Activated CD8-positive, alpha-beta T cell treated with anti-CD3 and anti-CD28 coated beads, Interleukin-2, amount 10 ng/mL, durations not matched to agents 7 days and 5 days (primary cell): ENCODE results near the gene REC114. TPM values are rescaled to one million over a fixed set of nuclear protein-coding genes. Genes with fewer than 3 reads are reported as not detected.

Experiments
- ATAC-seq: fragments of 150-1000 bp; cut with Tn5 transposase; one replicate; pipeline ENCODE4 v1.10.0; 2021; ENCODE audit warnings: moderate library complexity
- CTCF ChIA-PET: fragments of 350-600 bp; sonication (Branson Sonifier 250); formaldehyde crosslinking; loops from one replicate; lab custom pipeline; 2021; ENCODE audit warnings: antibody characterized with exemption; lab: Charles Lee
- POLR2A ChIA-PET: fragments of 350-600 bp; sonication (Branson Sonifier 250); formaldehyde crosslinking; loops from one replicate; lab custom pipeline; 2021; ENCODE audit warnings: antibody characterized with exemption; lab: Charles Lee
- DNase-seq: peaks from one replicate; pipeline ENCODE4 v3.0.0-alpha.2; 2020
- H3K27ac Mint-ChIP-seq: one replicate; pipeline ENCODE4 v1.8.0; 2021; ENCODE audit warnings: mild to moderate bottlenecking, mixed read lengths
- H3K27me3 Mint-ChIP-seq: one replicate; pipeline ENCODE4 v1.8.0; 2021; ENCODE audit warnings: low read depth, mixed read lengths
- H3K36me3 Mint-ChIP-seq: one replicate; pipeline ENCODE4 v1.8.0; 2021; ENCODE audit warnings: low read depth, mixed read lengths
- H3K4me1 Mint-ChIP-seq: one replicate; pipeline ENCODE4 v1.8.0; 2021; ENCODE audit warnings: low read depth, mixed read lengths
- H3K4me3 Mint-ChIP-seq: one replicate; pipeline ENCODE4 v1.8.0; 2021; ENCODE audit warnings: mild to moderate bottlenecking, mixed read lengths
- H3K9me3 Mint-ChIP-seq: one replicate; pipeline ENCODE4 v1.8.0; 2022; ENCODE audit warnings: mixed read lengths; ENCODE audit not compliant: insufficient read depth
- total RNA-seq, 2 experiments: library from RNA; stranded (reverse); gene quantifications; one replicate each; pipeline ENCODE4 v1.2.3, GENCODE V29; 2021

Gene REC114
- total RNA-seq, 2 experiments from 2014 or later = not detected

GRCh38 chr15:73495181-73495580 lies 52.2 kb downstream of the REC114 start:
- no peaks in the 10 kb centered on the region for H3K36me3 Mint-ChIP-seq
- H3K27ac Mint-ChIP-seq = no peak overlapping the region
- no peak overlapping the region for H3K4me3 Mint-ChIP-seq
- CTCF ChIA-PET = interaction anchor here (1.0 kb wide), 1 partner anchor 18 kb away, joined by 3 read pairs; no protein-coding TSS in a partner anchor
- H3K9me3 Mint-ChIP-seq = no peaks in the 10 kb centered on the region
- DNase-seq (no peak), ATAC-seq (no peak)
- peaks cover 29% of the 10 kb centered on the region for H3K27me3 Mint-ChIP-seq
- H3K4me1 Mint-ChIP-seq = no peaks in the 10 kb centered on the region
- POLR2A ChIA-PET = no interaction called here

GRCh38 chr15:73500696-73501095 lies 57.7 kb downstream of the REC114 start:
- ChIA-PET POLR2A (no interaction called here), CTCF (no interaction called here)
- ATAC-seq (no peak), DNase-seq (no peak)
- Mint-ChIP-seq H3K4me1 (no peaks in the 10 kb centered on the region), H3K36me3 (no peaks in the 10 kb centered on the region), H3K9me3 (no peaks in the 10 kb centered on the region), H3K27me3 (peaks cover 30% of the 10 kb centered on the region), H3K4me3 (no peak overlapping the region), H3K27ac (no peak overlapping the region)

- Mint-ChIP-seq H3K4me1 (no peaks in the 10 kb centered on the region), H3K36me3 (no peaks in the 10 kb centered on the region), H3K27ac (no peak overlapping the region), H3K27me3 (peaks cover 20% of the 10 kb centered on the region), H3K9me3 (no peaks in the 10 kb centered on the region), H3K4me3 (no peak overlapping the region)
- POLR2A ChIA-PET = no interaction called here
- CTCF ChIA-PET = no interaction called here
- ATAC-seq (no peak), DNase-seq (no peak)
These were observed 61.9 kb downstream of the REC114 start for GRCh38 chr15:73504885-73505284.

DNA sequence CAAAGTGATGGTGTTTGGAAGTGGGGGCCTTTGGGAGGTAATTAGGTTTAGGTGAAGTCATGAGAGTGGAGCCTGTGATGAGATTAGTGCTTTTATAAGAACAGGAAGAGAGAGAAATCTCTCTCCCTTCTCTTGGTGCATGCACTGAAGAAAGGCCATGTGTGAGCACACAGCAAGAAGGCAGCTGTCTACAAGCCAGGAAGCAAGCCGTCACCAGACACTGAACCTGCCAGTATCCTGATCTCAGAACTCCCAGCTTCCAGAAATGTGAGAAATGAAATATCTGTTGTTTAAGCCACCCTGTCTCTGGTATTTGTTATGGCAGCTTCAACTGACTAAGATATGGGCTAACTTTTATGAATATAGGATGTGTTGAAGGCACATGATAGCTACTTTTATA lies 72.6 kb downstream of the REC114 start:
- ChIA-PET POLR2A (no interaction called here), CTCF (interaction anchor here (0.8 kb wide), 1 partner anchor 11 kb away, joined by 3 read pairs; no protein-coding TSS in a partner anchor)
- no peaks in the 10 kb centered on the region for H3K9me3 Mint-ChIP-seq
- peaks cover 5% of the 10 kb centered on the region for H3K4me1 Mint-ChIP-seq
- DNase-seq (no peak), ATAC-seq (no peak)
- no peaks in the 10 kb centered on the region for H3K27me3 Mint-ChIP-seq
- H3K4me3 Mint-ChIP-seq = no peak overlapping the region
- H3K27ac Mint-ChIP-seq = no peak overlapping the region
- no peaks in the 10 kb centered on the region for H3K36me3 Mint-ChIP-seq

- Mint-ChIP-seq H3K4me3 (no peak overlapping the region), H3K36me3 (no peaks in the 10 kb centered on the region), H3K27ac (no peak overlapping the region), H3K27me3 (peaks cover 6% of the 10 kb centered on the region), H3K9me3 (no peaks in the 10 kb centered on the region), H3K4me1 (peaks cover 5% of the 10 kb centered on the region)
- ChIA-PET POLR2A (no interaction called here), CTCF (no interaction called here)
- DNase-seq (no peak), ATAC-seq (no peak)
These were observed 74.6 kb downstream of the REC114 start for GRCh38 chr15:73517566-73517965.

DNA sequence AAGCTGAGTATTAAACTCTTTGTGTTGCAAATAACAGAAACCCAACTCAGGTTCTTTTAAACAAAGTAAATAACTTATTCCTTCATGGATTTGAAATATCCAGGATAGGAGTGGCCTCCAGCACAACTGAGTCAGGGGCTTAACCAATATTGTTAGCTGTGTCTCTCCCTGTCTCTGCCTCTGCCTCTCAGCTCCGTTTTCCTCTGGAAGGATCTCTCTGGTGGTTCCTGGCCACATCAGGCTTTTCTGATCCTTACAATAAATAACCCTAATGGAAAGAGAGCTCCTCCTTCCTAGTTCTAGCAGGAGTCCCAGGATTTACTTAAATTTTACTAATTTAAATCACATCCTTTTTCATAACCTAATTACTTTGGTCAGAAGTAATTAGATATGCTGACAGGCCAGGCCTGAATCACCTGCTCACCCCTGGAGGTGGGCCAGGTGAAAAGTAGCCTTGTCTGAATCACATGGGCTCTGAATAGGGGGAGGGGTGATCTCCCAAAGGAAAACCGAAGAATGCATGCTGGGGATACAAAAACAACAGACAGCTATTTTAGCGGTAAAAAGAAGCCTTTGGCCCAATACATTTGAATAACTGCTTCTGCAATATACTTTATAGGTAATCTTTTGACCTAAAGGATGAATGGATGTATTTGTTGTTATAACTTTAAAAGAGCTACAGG lies 75.4 kb downstream of the REC114 start:
- no peak for DNase-seq
- Mint-ChIP-seq H3K4me1 (peaks cover 5% of the 10 kb centered on the region), H3K27ac (no peak overlapping the region), H3K27me3 (peaks cover 6% of the 10 kb centered on the region), H3K4me3 (no peak overlapping the region), H3K36me3 (no peaks in the 10 kb centered on the region), H3K9me3 (no peaks in the 10 kb centered on the region)
- ChIA-PET CTCF (no interaction called here), POLR2A (no interaction called here)
- ATAC-seq = no peak

GRCh38 chr15:73518876-73519733 lies 76.1 kb downstream of the REC114 start:
- H3K4me1 Mint-ChIP-seq = peaks cover 5% of the 10 kb centered on the region
- no peak overlapping the region for H3K4me3 Mint-ChIP-seq
- no peaks in the 10 kb centered on the region for H3K9me3 Mint-ChIP-seq
- no peaks in the 10 kb centered on the region for H3K36me3 Mint-ChIP-seq
- ChIA-PET POLR2A (no interaction called here), CTCF (no interaction called here)
- DNase-seq (no peak), ATAC-seq (no peak)
- peaks cover 7% of the 10 kb centered on the region for H3K27me3 Mint-ChIP-seq
- no peak overlapping the region for H3K27ac Mint-ChIP-seq

DNA sequence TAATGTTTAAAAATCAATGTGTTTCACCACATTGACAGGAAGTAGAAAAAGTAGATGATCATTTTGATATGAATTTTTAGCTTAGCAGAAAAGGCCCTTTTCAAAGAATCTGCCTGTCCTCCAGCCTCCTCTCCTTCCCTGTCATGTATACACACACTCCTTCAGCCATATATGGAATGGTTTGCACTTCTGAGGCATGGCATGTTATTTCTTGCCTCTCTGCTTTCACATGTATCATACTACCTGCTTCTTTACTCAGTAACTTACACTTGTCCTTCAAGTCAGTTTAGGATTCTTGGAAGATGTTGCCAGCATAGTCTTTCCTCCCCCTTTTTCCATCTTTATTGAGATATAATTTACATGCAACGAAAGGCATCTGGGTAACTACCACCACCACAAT lies 79.0 kb downstream of the REC114 start:
- no peak overlapping the region for H3K27ac Mint-ChIP-seq
- ATAC-seq (no peak), DNase-seq (no peak)
- H3K9me3 Mint-ChIP-seq = no peaks in the 10 kb centered on the region
- peaks cover 5% of the 10 kb centered on the region for H3K4me1 Mint-ChIP-seq
- ChIA-PET POLR2A (no interaction called here), CTCF (no interaction called here)
- peaks cover 22% of the 10 kb centered on the region for H3K27me3 Mint-ChIP-seq
- H3K4me3 Mint-ChIP-seq = no peak overlapping the region
- H3K36me3 Mint-ChIP-seq = no peaks in the 10 kb centered on the region

- no peak for DNase-seq
- no peak for ATAC-seq
- Mint-ChIP-seq H3K9me3 (no peaks in the 10 kb centered on the region), H3K27me3 (peaks cover 27% of the 10 kb centered on the region), H3K4me3 (no peak overlapping the region), H3K4me1 (no peaks in the 10 kb centered on the region), H3K27ac (no peak overlapping the region), H3K36me3 (no peaks in the 10 kb centered on the region)
- CTCF ChIA-PET = no interaction called here
- POLR2A ChIA-PET = no interaction called here
These were observed 82.0 kb downstream of the REC114 start for GRCh38 chr15:73524919-73525318.

GRCh38 chr15:73527598-73527997 lies 84.6 kb downstream of the REC114 start:
- H3K27ac Mint-ChIP-seq = no peak overlapping the region
- no peaks in the 10 kb centered on the region for H3K4me1 Mint-ChIP-seq
- no peak for DNase-seq
- ChIA-PET POLR2A (no interaction called here), CTCF (interaction anchor here (1.1 to 1.2 kb wide), 2 partner anchors 109 to 177 kb away, joined by 3 read pairs; no protein-coding TSS in a partner anchor)
- no peaks in the 10 kb centered on the region for H3K36me3 Mint-ChIP-seq
- no peak overlapping the region for H3K4me3 Mint-ChIP-seq
- peaks cover 21% of the 10 kb centered on the region for H3K27me3 Mint-ChIP-seq
- H3K9me3 Mint-ChIP-seq = no peaks in the 10 kb centered on the region
- ATAC-seq = no peak

DNA sequence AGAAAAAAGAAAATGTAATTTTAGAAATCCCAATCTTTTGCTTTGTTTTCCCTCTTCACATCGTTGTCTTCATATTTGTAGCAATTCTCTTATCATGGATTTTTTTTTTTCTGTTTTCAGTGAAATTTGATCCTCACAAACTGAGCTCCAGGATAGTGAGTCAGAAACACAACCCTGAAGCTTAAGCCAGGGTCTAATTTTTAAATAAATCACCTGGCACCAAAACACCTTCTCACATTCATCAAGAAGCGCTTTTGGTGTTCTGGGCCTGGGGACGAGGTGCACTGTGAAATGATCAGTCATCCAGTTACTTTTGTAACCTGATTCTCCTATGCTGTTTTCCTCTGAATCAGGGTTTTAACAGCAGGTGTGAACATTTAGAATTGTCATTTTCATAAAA lies 87.7 kb downstream of the REC114 start:
- no peak overlapping the region for H3K27ac Mint-ChIP-seq
- no peak for DNase-seq
- ATAC-seq = no peak
- no peaks in the 10 kb centered on the region for H3K9me3 Mint-ChIP-seq
- H3K4me1 Mint-ChIP-seq = no peaks in the 10 kb centered on the region
- POLR2A ChIA-PET = no interaction called here
- no peaks in the 10 kb centered on the region for H3K36me3 Mint-ChIP-seq
- no peak overlapping the region for H3K4me3 Mint-ChIP-seq
- CTCF ChIA-PET = no interaction called here
- H3K27me3 Mint-ChIP-seq = peaks cover 14% of the 10 kb centered on the region

DNA sequence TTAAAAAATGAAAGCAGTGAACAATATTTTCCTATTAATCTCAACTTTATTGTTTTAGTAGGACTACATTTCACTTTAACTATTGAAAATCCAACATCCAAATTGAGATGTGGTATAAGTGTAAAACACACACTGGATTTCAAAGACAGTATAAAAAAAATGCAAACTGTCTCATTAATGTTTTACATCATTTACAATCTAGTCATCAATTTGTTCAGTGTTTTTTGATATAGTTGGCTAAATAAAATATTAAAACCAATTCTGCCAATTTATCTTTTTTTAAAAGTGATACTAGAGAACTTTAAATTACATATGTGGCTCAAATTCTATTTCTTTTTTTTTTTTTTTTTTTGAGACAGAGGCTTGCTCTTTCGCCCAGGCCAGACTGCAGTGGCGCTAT lies 95.2 kb downstream of the REC114 start:
- ChIA-PET POLR2A (no interaction called here), CTCF (no interaction called here)
- DNase-seq = no peak
- ATAC-seq = no peak
- peaks cover 5% of the 10 kb centered on the region for H3K27me3 Mint-ChIP-seq
- H3K36me3 Mint-ChIP-seq = no peaks in the 10 kb centered on the region
- H3K4me1 Mint-ChIP-seq = no peaks in the 10 kb centered on the region
- H3K4me3 Mint-ChIP-seq = no peak overlapping the region
- no peak overlapping the region for H3K27ac Mint-ChIP-seq
- no peaks in the 10 kb centered on the region for H3K9me3 Mint-ChIP-seq
